GM23338 (cell line): ENCODE measurements around the gene BPTF.
"Not testable (repeated sequence)": the region's sequence is repeated elsewhere in the genome, so short reads cannot be mapped to it uniquely, and the experiment has no call there.

Experiments used
- CTCF ChIP-seq, 2 experiments: fragments of 200-600 bp in 1 of 2; sonication (generic) in 1 of 2; conservative IDR thresholded peaks; 2 replicates each; pipeline versions ENCODE4 v1.5.1 to v1.6.1; 2016 to 2017; ENCODE audit warnings: antibody characterized with exemption in 2 of 2, low read depth in 2 of 2, mild to moderate bottlenecking in 2 of 2, moderate library complexity in 1 of 2
- ETS1 ChIP-seq: IDR thresholded peaks from 2 replicates; pipeline ENCODE4 v1.6.1; 2016; ENCODE audit warnings: antibody characterized with exemption
- EZH2 ChIP-seq: fragments of 200-600 bp; sonication (generic); IDR thresholded peaks from one replicate; pipeline ENCODE4 v1.8.0; 2017; ENCODE audit warnings: antibody characterized with exemption, mild to moderate bottlenecking, low read depth; ENCODE audit not compliant: unreplicated experiment
- EZH2phosphoT487 ChIP-seq: fragments of 200-600 bp; sonication (generic); IDR thresholded peaks from one replicate; pipeline ENCODE4 v1.8.1; 2018; ENCODE audit warnings: antibody characterized with exemption; ENCODE audit not compliant: unreplicated experiment
- NANOG ChIP-seq: IDR thresholded peaks from 2 replicates; pipeline ENCODE4 v1.6.1; 2016; ENCODE audit warnings: antibody characterized with exemption, borderline replicate concordance
- POLR2AphosphoS5 ChIP-seq: IDR thresholded peaks from 2 replicates; pipeline ENCODE4 v1.6.1; 2016; ENCODE audit warnings: antibody characterized with exemption, low read depth
- REST ChIP-seq: IDR thresholded peaks from one replicate; pipeline ENCODE4 v1.6.1; 2018; ENCODE audit warnings: antibody characterized with exemption; ENCODE audit not compliant: unreplicated experiment
- STAT1 ChIP-seq: IDR thresholded peaks from one replicate; pipeline ENCODE4 v1.6.1; 2016; ENCODE audit warnings: antibody characterized with exemption; ENCODE audit not compliant: unreplicated experiment
- ZNF114 ChIP-seq: fragments of 250-450 bp; sonication (Bioruptor Pico); IDR thresholded peaks from 2 replicates; pipeline ENCODE4 v1.5.0; 2020; ENCODE audit warnings: mild to moderate bottlenecking, moderate library complexity

GRCh38 chr17:67856402-67856801 lies 31.1 kb downstream of the BPTF start:
- not testable (repeated sequence) for TF ChIP-seq CTCF (conservative IDR thresholded peaks at IDR 0.05; ENCODE audit: low read depth in 2 of 2); STAT1; EZH2; POLR2AphosphoS5; REST; ZNF114 (CRISPR knock-in tag); ETS1; EZH2phosphoT487; NANOG
